ENCODE data around the gene MRPS10. TPM values are rescaled to one million over a fixed set of nuclear protein-coding genes. Genes with fewer than 3 reads are reported as not detected.
"Not testable (repeated sequence)": the region's sequence is repeated elsewhere in the genome, so short reads cannot be mapped to it uniquely, and the experiment has no call there.

MRPS10 gene
- total RNA-seq, 1 experiment from 2014 or later = 62.9 TPM

DNA sequence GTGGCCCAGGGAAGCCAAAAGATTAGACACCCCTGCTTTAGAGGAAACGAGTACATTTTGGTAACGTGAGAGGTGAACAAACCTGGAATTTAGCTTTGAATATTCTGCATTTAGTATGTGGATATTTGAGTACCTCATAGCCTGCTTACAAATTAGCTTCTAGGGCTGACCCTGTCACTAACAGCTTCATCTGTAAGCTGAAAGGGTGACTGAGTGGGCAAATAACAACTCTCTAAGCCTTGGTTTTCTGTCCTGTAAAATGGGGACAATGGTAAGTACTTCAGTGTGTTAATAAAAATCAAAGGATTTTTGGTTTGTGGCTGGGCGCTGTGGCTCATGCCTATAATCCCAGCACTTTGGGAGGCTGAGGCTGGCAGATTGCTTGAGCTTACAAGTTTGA lies 14.5 kb downstream of the MRPS10 start:
- ChIA-PET POLR2A (interaction anchor here (0.7 to 1.8 kb wide), 5 partner anchors 9 to 294 kb away, joined by 3 to 10 read pairs (median 3); no protein-coding TSS in a partner anchor), CTCF (interaction anchor here (0.9 to 1.6 kb wide), 6 partner anchors 10 to 344 kb away, joined by 4 to 7 read pairs (median 6); partner anchors contain the start of gene MRPS10)
- BruUV-seq (replicated peaks) = no TSS peak
- H3K4me3 Mint-ChIP-seq (ENCODE audit: unreplicated experiment) = no peak overlapping the region
- peaks cover 6% of the 10 kb centered on the region for H3K9me3 Mint-ChIP-seq (ENCODE audit: unreplicated experiment)
- intact Hi-C loops (cut with micrococcal nuclease) = no loop called here
- TF ChIP-seq, protein P1, sequence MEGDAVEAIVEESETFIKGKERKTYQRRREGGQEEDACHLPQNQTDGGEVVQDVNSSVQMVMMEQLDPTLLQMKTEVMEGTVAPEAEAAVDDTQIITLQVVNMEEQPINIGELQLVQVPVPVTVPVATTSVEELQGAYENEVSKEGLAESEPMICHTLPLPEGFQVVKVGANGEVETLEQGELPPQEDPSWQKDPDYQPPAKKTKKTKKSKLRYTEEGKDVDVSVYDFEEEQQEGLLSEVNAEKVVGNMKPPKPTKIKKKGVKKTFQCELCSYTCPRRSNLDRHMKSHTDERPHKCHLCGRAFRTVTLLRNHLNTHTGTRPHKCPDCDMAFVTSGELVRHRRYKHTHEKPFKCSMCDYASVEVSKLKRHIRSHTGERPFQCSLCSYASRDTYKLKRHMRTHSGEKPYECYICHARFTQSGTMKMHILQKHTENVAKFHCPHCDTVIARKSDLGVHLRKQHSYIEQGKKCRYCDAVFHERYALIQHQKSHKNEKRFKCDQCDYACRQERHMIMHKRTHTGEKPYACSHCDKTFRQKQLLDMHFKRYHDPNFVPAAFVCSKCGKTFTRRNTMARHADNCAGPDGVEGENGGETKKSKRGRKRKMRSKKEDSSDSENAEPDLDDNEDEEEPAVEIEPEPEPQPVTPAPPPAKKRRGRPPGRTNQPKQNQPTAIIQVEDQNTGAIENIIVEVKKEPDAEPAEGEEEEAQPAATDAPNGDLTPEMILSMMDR (IDR thresholded peaks at IDR 0.05; ENCODE audit: unreplicated experiment) = no peak
- no peaks in the 10 kb centered on the region for H3K27me3 Mint-ChIP-seq (ENCODE audit: insufficient read depth, unreplicated experiment)
- no peak for DNase-seq (ENCODE audit: unreplicated experiment)
- H3K27ac Mint-ChIP-seq (ENCODE audit: low read depth, unreplicated experiment) = no peak overlapping the region
- H3K4me1 Mint-ChIP-seq (ENCODE audit: insufficient read depth, unreplicated experiment) = peaks cover 21% of the 10 kb centered on the region
- H3K36me3 Mint-ChIP-seq (ENCODE audit: insufficient read depth, unreplicated experiment) = peaks cover 41% of the 10 kb centered on the region

DNA sequence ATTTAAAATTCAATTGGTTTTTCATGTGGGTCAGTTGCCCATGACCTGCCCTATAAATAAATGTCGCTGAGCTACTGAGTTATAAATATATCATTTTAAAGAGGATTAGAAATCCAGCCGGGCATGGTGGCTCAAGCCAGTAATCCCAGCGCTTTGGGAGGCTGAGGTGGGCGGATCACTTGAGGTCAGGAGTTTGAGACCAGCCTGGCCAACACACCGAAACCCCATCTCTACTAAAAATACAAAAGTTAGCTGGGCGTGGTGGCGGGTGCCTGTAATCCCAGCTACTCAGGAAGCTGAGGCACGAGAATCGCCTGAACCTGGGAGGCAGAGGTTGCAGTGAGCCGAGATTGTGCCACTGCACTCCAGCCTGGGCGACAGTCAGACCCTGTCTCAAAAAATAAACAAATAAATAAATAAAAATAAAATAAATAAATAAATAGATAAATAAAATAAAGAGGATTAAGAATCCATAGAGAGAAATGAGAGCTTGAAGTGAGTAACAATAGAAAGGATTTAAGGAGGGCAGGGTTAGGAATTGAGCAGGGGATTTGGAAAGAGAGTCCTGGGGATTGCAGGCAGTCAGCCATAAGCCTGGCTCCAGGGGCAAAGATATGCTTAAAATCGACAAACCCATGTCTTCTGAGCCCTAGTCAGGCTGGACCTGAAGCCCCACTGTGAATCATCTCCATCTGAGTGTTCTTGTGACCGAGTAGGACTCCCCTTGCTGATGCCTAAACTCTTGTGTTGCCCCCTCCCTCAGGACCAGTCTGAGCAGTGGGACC lies 15.3 kb downstream of the MRPS10 start:
- H3K27ac Mint-ChIP-seq (ENCODE audit: low read depth, unreplicated experiment); H3K27me3 Mint-ChIP-seq (ENCODE audit: insufficient read depth, unreplicated experiment); intact Hi-C loops (cut with micrococcal nuclease); H3K4me3 Mint-ChIP-seq (ENCODE audit: unreplicated experiment); BruUV-seq (replicated peaks); H3K9me3 Mint-ChIP-seq (ENCODE audit: unreplicated experiment); DNase-seq (ENCODE audit: unreplicated experiment): not testable (repeated sequence)
- CTCF ChIA-PET = interaction anchor here (0.9 to 1.4 kb wide), 5 partner anchors 9 to 345 kb away, joined by 3 to 7 read pairs (median 5); no protein-coding TSS in a partner anchor
- POLR2A ChIA-PET = interaction anchor here (0.7 to 1.8 kb wide), 5 partner anchors 10 to 293 kb away, joined by 3 to 10 read pairs (median 3); no protein-coding TSS in a partner anchor
- peaks cover 33% of the 10 kb centered on the region for H3K36me3 Mint-ChIP-seq (ENCODE audit: insufficient read depth, unreplicated experiment)
- H3K4me1 Mint-ChIP-seq (ENCODE audit: insufficient read depth, unreplicated experiment) = peaks cover 21% of the 10 kb centered on the region

DNA sequence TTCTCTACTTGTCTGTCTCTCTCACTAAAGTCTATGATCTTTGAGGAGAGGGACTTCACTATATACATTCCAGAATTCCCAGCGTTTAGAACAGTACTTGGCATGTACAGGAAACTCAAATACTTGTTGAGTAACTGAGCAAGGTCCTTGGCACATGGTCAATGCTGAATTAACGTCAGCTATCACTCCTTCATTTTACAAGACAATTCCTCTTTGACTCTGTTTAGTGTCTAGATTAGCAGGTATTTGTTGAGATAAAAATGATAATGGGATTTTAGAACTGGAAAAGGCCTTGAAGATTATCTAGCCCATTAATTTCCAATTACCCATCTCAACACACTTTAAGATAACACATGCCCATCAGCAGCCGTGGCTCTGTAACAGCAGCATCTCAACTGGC lies 16.3 kb downstream of the MRPS10 start:
- TF ChIP-seq, protein P1 (IDR thresholded peaks at IDR 0.05; ENCODE audit: unreplicated experiment) = no peak
- no peak for DNase-seq (ENCODE audit: unreplicated experiment)
- Mint-ChIP-seq H3K9me3 (ENCODE audit: unreplicated experiment) (peaks cover 6% of the 10 kb centered on the region), H3K27me3 (ENCODE audit: insufficient read depth, unreplicated experiment) (no peaks in the 10 kb centered on the region), H3K4me1 (ENCODE audit: insufficient read depth, unreplicated experiment) (peaks cover 26% of the 10 kb centered on the region), H3K27ac (ENCODE audit: low read depth, unreplicated experiment) (peak overlapping the region; percentile 28), H3K36me3 (ENCODE audit: insufficient read depth, unreplicated experiment) (peaks cover 25% of the 10 kb centered on the region), H3K4me3 (ENCODE audit: unreplicated experiment) (no peak overlapping the region)
- BruUV-seq (replicated peaks) = no TSS peak
- POLR2A ChIA-PET = interaction anchor here (0.8 to 1.3 kb wide), 2 partner anchors 13 to 150 kb away, joined by 3 to 4 read pairs; no protein-coding TSS in a partner anchor
- CTCF ChIA-PET = interaction anchor here (0.7 to 1.4 kb wide), 3 partner anchors 11 to 64 kb away, joined by 3 to 4 read pairs (median 3); no protein-coding TSS in a partner anchor
- intact Hi-C loops (cut with micrococcal nuclease) = no loop called here

DNA sequence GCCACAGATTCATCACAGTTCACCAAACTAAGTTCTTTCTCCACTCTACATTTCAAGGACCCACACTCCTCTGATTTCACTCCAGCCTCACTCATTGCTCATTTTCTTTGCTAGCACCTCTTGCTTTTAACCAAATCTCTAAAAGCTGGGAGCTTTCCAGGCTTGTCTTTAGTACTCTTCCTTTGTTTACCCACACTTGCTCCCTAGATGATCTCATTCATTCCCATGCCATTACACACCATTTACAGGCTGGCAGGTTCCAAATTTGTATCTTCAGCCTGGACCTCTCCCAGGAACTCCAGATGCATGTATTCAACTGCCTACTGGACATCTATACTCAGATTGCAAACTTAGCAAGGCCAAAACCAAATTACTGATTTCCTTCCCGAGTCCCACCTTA lies 17.6 kb downstream of the MRPS10 start:
- POLR2A ChIA-PET = interaction anchor here (0.6 to 1.3 kb wide), 3 partner anchors 25 to 259 kb away, joined by 3 to 5 read pairs (median 3); no protein-coding TSS in a partner anchor
- Mint-ChIP-seq H3K9me3 (ENCODE audit: unreplicated experiment) (peaks cover 6% of the 10 kb centered on the region), H3K4me1 (ENCODE audit: insufficient read depth, unreplicated experiment) (peaks cover 27% of the 10 kb centered on the region), H3K36me3 (ENCODE audit: insufficient read depth, unreplicated experiment) (peaks cover 13% of the 10 kb centered on the region), H3K27ac (ENCODE audit: low read depth, unreplicated experiment) (peak overlapping the region; percentile 33), H3K4me3 (ENCODE audit: unreplicated experiment) (no peak overlapping the region), H3K27me3 (ENCODE audit: insufficient read depth, unreplicated experiment) (no peaks in the 10 kb centered on the region)
- peak; percentile 70 for DNase-seq (ENCODE audit: unreplicated experiment)
- TF ChIP-seq, protein P1 (IDR thresholded peaks at IDR 0.05; ENCODE audit: unreplicated experiment) = no peak
- CTCF ChIA-PET = interaction anchor here (0.6 to 1.4 kb wide), 4 partner anchors 9 to 453 kb away, joined by 3 to 5 read pairs (median 3); no protein-coding TSS in a partner anchor
- BruUV-seq (replicated peaks) = no TSS peak
- intact Hi-C loops (cut with micrococcal nuclease) = no loop called here

All from MCF 10A (cell line).